GM10266 (cell line): ENCODE results near the gene PDE4B.

Experiments used
- DNase-seq: peaks from one replicate; pipeline ENCODE4 v3.0.0; 2012; ENCODE audit errors: extremely low spot score
- TF ChIP-seq, protein P1 (sequence below): IDR thresholded peaks from 2 replicates; pipeline ENCODE4 v1.5.1; 2012; ENCODE audit warnings: mild to moderate bottlenecking, low read depth; ENCODE audit not compliant: control insufficient read depth, insufficient read depth; ENCODE audit errors: missing control alignments

PDE4B gene

DNA sequence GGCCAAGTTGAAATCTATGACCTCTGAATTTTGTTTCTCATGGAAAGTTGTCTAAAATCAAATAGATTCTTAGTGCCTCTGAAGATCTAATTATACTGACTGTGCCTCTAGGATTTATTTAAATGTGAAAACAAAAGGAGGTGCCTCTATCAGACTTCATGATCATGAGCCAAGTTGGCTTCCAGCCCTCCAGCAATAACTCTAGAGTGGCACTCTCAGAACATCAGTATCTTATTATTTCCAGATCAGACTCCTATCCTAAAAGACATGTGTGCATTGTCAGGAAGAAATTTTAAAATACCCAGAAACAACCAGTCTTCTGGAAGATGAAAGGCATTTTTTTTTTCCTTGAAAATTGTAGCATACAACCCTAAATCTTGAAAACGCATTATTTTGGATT is 368.0 kb downstream of the PDE4B start:
- no peak for DNase-seq
- TF ChIP-seq, protein P1, sequence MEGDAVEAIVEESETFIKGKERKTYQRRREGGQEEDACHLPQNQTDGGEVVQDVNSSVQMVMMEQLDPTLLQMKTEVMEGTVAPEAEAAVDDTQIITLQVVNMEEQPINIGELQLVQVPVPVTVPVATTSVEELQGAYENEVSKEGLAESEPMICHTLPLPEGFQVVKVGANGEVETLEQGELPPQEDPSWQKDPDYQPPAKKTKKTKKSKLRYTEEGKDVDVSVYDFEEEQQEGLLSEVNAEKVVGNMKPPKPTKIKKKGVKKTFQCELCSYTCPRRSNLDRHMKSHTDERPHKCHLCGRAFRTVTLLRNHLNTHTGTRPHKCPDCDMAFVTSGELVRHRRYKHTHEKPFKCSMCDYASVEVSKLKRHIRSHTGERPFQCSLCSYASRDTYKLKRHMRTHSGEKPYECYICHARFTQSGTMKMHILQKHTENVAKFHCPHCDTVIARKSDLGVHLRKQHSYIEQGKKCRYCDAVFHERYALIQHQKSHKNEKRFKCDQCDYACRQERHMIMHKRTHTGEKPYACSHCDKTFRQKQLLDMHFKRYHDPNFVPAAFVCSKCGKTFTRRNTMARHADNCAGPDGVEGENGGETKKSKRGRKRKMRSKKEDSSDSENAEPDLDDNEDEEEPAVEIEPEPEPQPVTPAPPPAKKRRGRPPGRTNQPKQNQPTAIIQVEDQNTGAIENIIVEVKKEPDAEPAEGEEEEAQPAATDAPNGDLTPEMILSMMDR: no peak

DNA sequence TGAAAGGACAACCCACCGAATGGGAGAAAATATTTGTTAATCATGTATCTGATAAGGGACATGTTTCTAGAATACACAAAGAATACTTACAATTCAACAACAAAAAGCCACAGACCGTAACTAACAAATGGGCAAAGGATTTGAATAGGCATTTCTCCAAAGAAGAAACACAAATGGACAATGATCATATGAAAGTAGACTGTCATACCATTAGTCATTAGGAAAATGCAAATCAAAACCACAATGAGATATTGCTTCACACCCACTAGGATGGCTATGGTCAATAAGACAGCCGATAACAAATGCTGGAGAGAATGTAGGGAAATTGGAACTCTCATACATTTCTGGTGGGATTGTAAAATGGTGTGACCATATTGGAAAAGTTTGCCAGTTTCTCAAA is 374.1 kb downstream of the PDE4B start:
- TF ChIP-seq, protein P1: no peak
- DNase-seq: no peak

DNA sequence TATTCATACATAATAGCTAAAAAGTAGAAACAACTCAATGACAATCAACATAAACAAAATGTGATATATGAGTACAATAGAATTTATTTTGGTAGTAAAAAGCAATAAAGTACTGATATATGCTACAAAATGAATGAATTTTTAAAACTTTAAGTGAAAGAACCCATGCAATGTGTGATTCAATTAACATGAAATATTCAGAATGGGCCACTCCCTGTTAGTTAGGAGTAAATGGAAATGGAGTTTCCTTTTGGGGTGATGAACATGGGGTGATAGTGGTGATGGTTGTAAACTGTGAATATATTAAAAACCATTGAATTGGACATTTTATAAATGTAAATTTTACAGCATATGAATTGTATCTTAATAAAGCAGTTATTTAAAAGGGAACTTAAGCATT is 374.6 kb downstream of the PDE4B start:
- DNase-seq: no peak
- TF ChIP-seq, protein P1: no peak

DNA sequence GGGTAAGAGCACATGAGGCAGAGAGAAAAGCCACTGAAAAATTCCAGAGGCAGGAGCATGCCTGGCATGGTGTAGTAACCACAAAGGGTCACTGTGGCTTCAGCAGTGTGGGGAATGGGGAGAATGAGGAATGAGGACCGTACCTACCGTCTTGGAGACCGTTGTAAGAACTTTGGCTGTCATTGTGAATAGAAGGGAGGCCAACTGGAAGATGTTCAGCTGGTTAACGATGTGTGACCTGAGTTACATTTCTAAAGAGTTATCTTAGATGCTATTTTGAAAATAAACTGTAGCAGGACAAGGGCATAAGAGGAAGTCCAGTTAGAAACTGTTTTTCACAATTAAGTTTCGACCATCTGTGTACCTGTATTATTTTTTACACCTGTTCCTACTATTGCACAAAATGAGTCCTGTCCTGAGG is 375.8 kb downstream of the PDE4B start:
- TF ChIP-seq, protein P1: no peak
- DNase-seq: no peak

DNA sequence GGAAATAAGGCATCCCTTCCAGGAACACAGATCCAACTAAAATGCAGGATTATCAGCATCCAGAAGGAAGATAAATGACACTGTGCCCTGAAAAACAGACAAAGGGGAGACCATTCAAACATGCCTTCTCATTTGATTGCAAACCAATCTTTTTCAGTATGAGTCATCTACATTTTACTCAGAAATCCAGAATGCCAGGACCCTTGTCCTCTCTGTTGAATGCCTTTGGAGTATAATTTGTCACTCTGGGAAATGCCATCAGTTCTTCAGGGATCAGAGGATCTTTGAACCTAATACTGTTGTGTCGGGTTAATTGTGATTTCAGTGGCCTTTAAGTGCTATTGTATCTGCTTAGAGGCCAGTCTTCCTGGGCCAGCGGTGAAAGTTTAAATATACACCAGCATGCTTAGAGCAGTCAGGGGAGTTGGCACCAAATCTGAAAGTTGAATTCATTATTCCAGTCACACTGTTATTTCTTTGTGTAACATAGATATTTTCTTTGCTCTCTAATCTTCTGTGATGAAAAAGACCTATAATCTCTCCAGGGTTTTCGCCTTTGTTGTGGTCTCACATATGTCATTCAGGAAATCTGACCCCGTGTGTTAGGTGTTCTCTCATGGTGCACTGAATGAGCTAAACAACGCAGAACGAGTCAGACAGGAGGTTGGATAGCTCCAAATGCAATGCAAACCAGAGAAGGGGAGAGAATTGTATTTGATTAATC is 376.4 kb downstream of the PDE4B start:
- DNase-seq: no peak
- TF ChIP-seq, protein P1: no peak

DNA sequence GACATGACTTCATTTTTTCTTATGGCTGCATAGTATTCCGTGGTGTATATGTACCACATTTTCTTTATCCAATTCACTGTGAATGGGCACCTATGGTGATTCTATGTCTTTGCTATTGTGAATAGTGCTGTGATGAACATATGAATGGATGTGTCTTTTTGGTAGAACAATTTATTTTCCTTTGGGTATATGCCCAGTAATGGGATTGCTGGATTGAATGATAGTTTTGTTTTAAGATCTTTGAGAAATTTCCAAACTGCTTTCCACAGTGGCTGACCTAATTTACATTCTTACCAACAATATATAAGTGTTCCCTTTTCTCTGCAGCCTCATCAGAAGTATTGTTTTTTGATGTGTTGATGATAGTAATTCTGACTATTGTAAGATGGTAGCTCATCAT is 379.6 kb downstream of the PDE4B start:
- TF ChIP-seq, protein P1: no peak
- no peak for DNase-seq

DNA sequence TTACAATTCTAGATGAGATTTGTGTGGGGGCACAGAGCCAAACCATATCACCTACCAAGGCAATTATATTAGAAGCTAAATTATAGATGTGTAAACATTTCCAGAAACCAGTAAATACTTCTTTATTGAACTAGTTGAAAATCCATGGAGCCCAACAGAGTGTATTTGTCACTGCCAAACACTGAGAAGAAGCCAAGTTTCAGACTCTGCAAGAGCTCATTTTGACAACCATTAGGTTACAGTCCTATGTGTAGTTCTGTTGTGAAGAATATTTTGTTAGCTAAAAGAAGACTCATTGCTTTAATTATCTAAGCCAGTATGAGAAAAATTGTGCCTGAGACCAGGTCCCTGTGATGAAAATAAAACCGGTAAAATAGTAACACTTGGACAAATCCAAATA is 382.4 kb downstream of the PDE4B start:
- TF ChIP-seq, protein P1: no peak
- DNase-seq: no peak
